CD14-positive monocyte (primary cell): ENCODE measurements around the gene OR3A2. TPM values are rescaled to one million over a fixed set of nuclear protein-coding genes. Genes with fewer than 3 reads are reported as not detected.

Experiments
- DNase-seq, 3 donors: peaks; one replicate each; pipeline ENCODE4 v3.0.0-alpha.2; 2011 to 2022
- H2AFZ ChIP-seq: 2 replicates; pipeline ENCODE4 v1.6.0; 2012; ENCODE audit warnings: mild to moderate bottlenecking, low read depth, low read length, inconsistent platforms; ENCODE audit not compliant: insufficient read depth, poor library complexity, severe bottlenecking
- H3K27ac ChIP-seq, 2 donors: 1 replicate in 1 of 2; 2 replicates in 1 of 2; pipeline ENCODE4 v1.5.1; 2012 to 2013; ENCODE audit warnings: low read length in 2 of 2, control low read depth in 1 of 2, inconsistent platforms in 1 of 2, low read depth in 1 of 2, mild to moderate bottlenecking in 1 of 2
- H3K27me3 ChIP-seq, 2 donors: one replicate each; pipeline versions ENCODE4 v1.6.0 to v1.6.1; 2011 to 2013; ENCODE audit warnings: low read length in 2 of 2; ENCODE audit not compliant: control insufficient read depth in 2 of 2, insufficient read depth in 2 of 2
- H3K36me3 ChIP-seq, 2 donors: replicated peaks in 1 of 2; 1 replicate in 1 of 2; 2 replicates in 1 of 2; pipeline versions ENCODE4 v1.5.1 to v1.6.1; 2012 to 2013; ENCODE audit warnings: low read length in 2 of 2, control low read depth in 1 of 2, inconsistent platforms in 1 of 2, mild to moderate bottlenecking in 1 of 2; ENCODE audit not compliant: insufficient read depth in 2 of 2, control insufficient read depth in 1 of 2
- H3K4me1 ChIP-seq, 2 donors: 1 replicate in 1 of 2; 2 replicates in 1 of 2; pipeline versions ENCODE4 v1.5.1 to v1.6.1; 2012 to 2013; ENCODE audit warnings: low read length in 2 of 2, control low read depth in 1 of 2, inconsistent platforms in 1 of 2, mild to moderate bottlenecking in 1 of 2, moderate library complexity in 1 of 2; ENCODE audit not compliant: insufficient read depth in 2 of 2, control insufficient read depth in 1 of 2
- H3K4me2 ChIP-seq: replicated peaks from 2 replicates; pipeline ENCODE3; 2012; ENCODE audit warnings: low read length, moderate library complexity, mild to moderate bottlenecking; ENCODE audit not compliant: poor library complexity, severe bottlenecking; ENCODE audit errors: extremely low read depth
- H3K4me3 ChIP-seq, 3 experiments: fragments of 200-600 bp in 1 of 3; sonication (generic) in 1 of 3; replicated peaks in 1 of 3; 1 replicate in 2 of 3; 2 replicates in 1 of 3; pipeline ENCODE4 v1.5.1; 2011 to 2013; ENCODE audit warnings: low read length in 3 of 3, mild to moderate bottlenecking in 3 of 3, control low read depth in 2 of 3, low read depth in 2 of 3, inconsistent platforms in 1 of 3, moderate library complexity in 1 of 3
- H3K79me2 ChIP-seq: 2 replicates; pipeline ENCODE4 v1.6.0; 2012; ENCODE audit warnings: mild to moderate bottlenecking, control low read depth, inconsistent platforms, low read length, moderate library complexity; ENCODE audit not compliant: insufficient read depth
- H3K9ac ChIP-seq: 2 replicates; pipeline ENCODE4 v1.6.0; 2017; ENCODE audit warnings: low read length, mild to moderate bottlenecking; ENCODE audit not compliant: insufficient read depth, poor library complexity, severe bottlenecking
- H3K9me3 ChIP-seq, 2 donors: replicated peaks in 1 of 2; 1 replicate in 1 of 2; 2 replicates in 1 of 2; pipeline versions ENCODE4 v1.5.1 to v1.6.1; 2012 to 2013; ENCODE audit warnings: low read length in 2 of 2, control low read depth in 1 of 2; ENCODE audit not compliant: control insufficient read depth in 1 of 2, insufficient read depth in 1 of 2
- H4K20me1 ChIP-seq: 2 replicates; pipeline ENCODE4 v1.6.0; 2012; ENCODE audit warnings: mild to moderate bottlenecking, low read length, control low read depth, moderate library complexity; ENCODE audit not compliant: insufficient read depth
- H3K27ac Mint-ChIP-seq, 7 donors: one replicate each; pipeline ENCODE4 v1.8.0; 2020; ENCODE audit warnings: mild to moderate bottlenecking in 7 of 7, mixed read lengths in 7 of 7, moderate library complexity in 6 of 7, inconsistent platforms in 2 of 7
- H3K27me3 Mint-ChIP-seq, 3 donors: one replicate each; pipeline ENCODE4 v1.8.0; 2021 to 2022; ENCODE audit warnings: low read depth in 3 of 3, mild to moderate bottlenecking in 3 of 3, mixed read lengths in 3 of 3, moderate library complexity in 3 of 3, inconsistent platforms in 1 of 3
- H3K36me3 Mint-ChIP-seq, 2 donors: one replicate each; pipeline ENCODE4 v1.8.0; 2020; ENCODE audit warnings: mixed read lengths in 2 of 2, inconsistent platforms in 1 of 2, mild to moderate bottlenecking in 1 of 2
- H3K4me1 Mint-ChIP-seq: one replicate; pipeline ENCODE4 v1.8.0; 2020; ENCODE audit warnings: mild to moderate bottlenecking, mixed read lengths
- H3K4me3 Mint-ChIP-seq, 2 donors: one replicate each; pipeline ENCODE4 v1.8.0; 2020; ENCODE audit warnings: mild to moderate bottlenecking in 2 of 2, mixed read lengths in 2 of 2, moderate library complexity in 1 of 2
- H3K9me3 Mint-ChIP-seq, 7 donors: one replicate each; pipeline ENCODE4 v1.8.0; 2020 to 2022; ENCODE audit warnings: mixed read lengths in 7 of 7, mild to moderate bottlenecking in 6 of 7, moderate library complexity in 6 of 7, inconsistent platforms in 2 of 7
- CTCF ChIP-seq: fragments of 200-600 bp; IDR thresholded peaks from one replicate; pipeline ENCODE4 v1.8.0; 2022; ENCODE audit warnings: antibody characterized with exemption, mild to moderate bottlenecking
- whole genome bisulfite sequencing: methylation state at CpG from one replicate; pipeline ENCODE4 v1.1.5; 2013; ENCODE audit warnings: missing lambda C conversion rate; ENCODE audit not compliant: insufficient coverage; 5-methylcytosine and 5-hydroxymethylcytosine counted together
- intact Hi-C, 2 donors: fragments of 100-400 bp; cut with micrococcal nuclease; formaldehyde crosslinking; loops; one replicate each; pipeline versions ENCODE4 v1.15.0 to v1.15.1; 2023
- polyA plus RNA-seq, 3 donors: library from polyadenylated mRNA; depleted of rRNA in 1 of 3; unstranded in 2 of 3; stranded (reverse) in 1 of 3; fragments of 300-500 nt in 2 of 3; fragments of >200 nt in 1 of 3; fragmentation: Illumina TruSeq in 2 of 3; gene quantifications; 1 replicate in 2 of 3; 2 replicates in 1 of 3; pipeline ENCODE4 v1.2.3, GENCODE V29; 2012 to 2021

OR3A2 gene
- polyA plus RNA-seq, 3 donors: not detected

- Histone ChIP-seq H3K9me3 (no peaks in the 10 kb centered on the region), H2AFZ (no peak overlapping the region), H4K20me1 (no peaks in the 10 kb centered on the region), H3K4me3 (no peak overlapping the region), H3K27ac (no peak overlapping the region), H3K9ac (no peak overlapping the region), H3K4me2 (no peak overlapping the region), H3K79me2 (no peaks in the 10 kb centered on the region), H3K4me1 (no peaks in the 10 kb centered on the region), H3K27me3 (no peaks in the 10 kb centered on the region), H3K36me3 (no peaks in the 10 kb centered on the region)
- peak overlapping the region in 1 of 2 donors; percentile 22 for H3K4me3 Mint-ChIP-seq
- peak overlapping the region in 1 of 7 donors; percentile 0 for H3K27ac Mint-ChIP-seq
- peaks cover 6% of the 10 kb centered on the region for H3K4me1 Mint-ChIP-seq
- no peak for DNase-seq
- no peak for TF ChIP-seq CTCF
- peaks cover 0 to 8% (median 5%) of the 10 kb centered on the region in 7 donors for H3K9me3 Mint-ChIP-seq
- H3K27me3 Mint-ChIP-seq: peaks cover 6 to 7% (median 7%) of the 10 kb centered on the region in 3 donors
- intact Hi-C loops: no loop called here
- WGBS: 100% methylated on average over 1 of the region's 1 CpG
- H3K36me3 Mint-ChIP-seq: no peaks in the 10 kb centered on the region
These were observed 103.2 kb downstream of the OR3A2 start for GRCh38 chr17:3282901-3283300.

- H3K36me3 Mint-ChIP-seq: peaks cover 0 to 2% of the 10 kb centered on the region in 2 donors
- no peak overlapping the region for H3K4me3 ChIP-seq
- no peak overlapping the region for H3K4me3 Mint-ChIP-seq
- no peaks in the 10 kb centered on the region for H3K27me3 ChIP-seq
- intact Hi-C loops: no loop called here
- no peak overlapping the region for H3K4me2 ChIP-seq
- no peak overlapping the region for H3K27ac ChIP-seq
- H3K9ac ChIP-seq: no peak overlapping the region
- peaks cover 0 to 3% (median 2%) of the 10 kb centered on the region in 3 donors for H3K27me3 Mint-ChIP-seq
- no CpG with 5 or more reads among the region's 4 CpGs for WGBS
- H2AFZ ChIP-seq: no peak overlapping the region
- no peaks in the 10 kb centered on the region for H3K79me2 ChIP-seq
- H3K4me1 Mint-ChIP-seq: peaks cover 7% of the 10 kb centered on the region
- H3K4me1 ChIP-seq: peaks cover 5 to 8% of the 10 kb centered on the region in 2 donors
- H3K36me3 ChIP-seq: no peaks in the 10 kb centered on the region
- H4K20me1 ChIP-seq: no peaks in the 10 kb centered on the region
- peaks cover 8 to 25% (median 16%) of the 10 kb centered on the region in 7 donors for H3K9me3 Mint-ChIP-seq
- H3K9me3 ChIP-seq: peaks cover 4 to 12% of the 10 kb centered on the region in 2 donors
- no peak for TF ChIP-seq CTCF
- peak; percentile 11 to 52 (median 18) for DNase-seq
- H3K27ac Mint-ChIP-seq: no peak overlapping the region
These were observed 110.0 kb downstream of the OR3A2 start for GRCh38 chr17:3276126-3276525.
